GM21576 (cell line): Measurements from ENCODE around the gene MYORG.

Experiments used
- ATAC-seq: cut with Tn5 transposase; IDR thresholded peaks from one replicate; pipeline ENCODE4 v1.9.1; 2021; ENCODE audit warnings: mild to moderate bottlenecking, moderate library complexity; ENCODE audit not compliant: unreplicated experiment

MYORG gene

DNA sequence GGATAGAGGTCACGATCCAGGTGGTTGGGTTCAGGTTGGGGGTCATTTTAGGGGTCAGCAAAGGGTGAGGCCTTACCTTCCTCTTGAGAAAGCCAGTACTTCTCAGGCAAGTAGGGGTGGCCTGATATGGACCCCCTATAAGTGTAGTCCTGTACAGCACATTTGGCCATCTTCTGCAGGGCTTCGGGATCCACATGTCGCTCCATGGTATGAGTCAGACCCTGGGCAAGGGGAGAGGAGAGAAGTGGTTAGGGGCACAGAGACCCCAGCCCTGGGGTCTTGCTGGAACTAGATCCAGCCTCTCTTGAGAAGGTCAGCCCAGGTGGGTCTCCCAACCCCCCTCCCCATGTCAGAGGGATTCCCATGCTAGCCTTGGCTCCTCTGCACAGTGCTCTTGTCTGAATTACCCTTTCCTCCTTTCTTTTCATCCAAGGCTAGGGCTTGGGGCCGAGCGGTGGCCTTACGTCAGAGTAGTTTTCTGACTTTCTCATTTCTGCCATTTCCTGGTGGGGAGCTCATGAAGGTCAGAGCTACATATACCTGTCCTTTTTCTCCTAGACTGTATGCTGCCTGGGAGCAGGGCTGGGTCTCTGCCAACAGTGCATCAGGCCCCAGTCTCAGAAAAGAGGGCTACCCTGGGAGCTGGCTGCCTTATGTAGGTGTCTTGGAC lies 9.0 kb upstream of the MYORG start:
- no peak for ATAC-seq

DNA sequence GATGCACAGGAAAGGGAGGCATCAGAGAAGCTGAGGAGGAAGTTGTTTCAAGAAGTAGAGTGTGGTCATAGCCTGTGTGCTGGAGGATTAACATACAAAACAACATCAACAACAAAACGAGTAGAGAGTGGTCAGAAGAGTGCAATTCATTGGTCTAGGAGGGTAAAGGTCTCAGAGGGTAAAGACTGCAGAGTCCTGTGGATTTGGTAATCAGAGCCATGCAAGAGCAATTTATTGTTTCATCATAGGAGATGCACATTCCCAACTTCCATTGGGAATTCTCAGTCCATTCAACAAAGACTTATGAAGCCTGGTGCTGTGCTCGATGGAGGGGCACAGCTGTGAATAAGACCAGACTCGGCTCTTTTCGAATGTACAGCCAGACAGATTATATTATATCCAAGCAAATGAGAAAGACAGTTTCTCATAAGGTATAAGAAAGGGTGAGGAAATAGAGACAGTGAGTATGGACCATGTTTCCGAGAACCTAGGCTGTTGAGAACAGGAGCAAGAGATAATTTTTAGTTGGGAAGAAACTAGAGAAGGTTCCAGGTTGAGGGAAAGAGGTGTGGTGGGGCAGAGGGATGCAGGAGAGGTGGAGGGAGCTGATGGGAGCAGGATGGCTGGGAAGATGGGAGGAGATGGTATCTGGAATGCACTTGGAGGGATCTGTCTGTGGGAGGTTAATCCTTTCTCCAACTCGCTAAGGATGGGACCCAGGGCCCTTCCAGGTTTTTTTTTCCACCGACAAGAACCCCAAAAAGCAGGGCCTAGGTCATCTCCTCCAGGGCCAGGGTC lies 7.9 kb upstream of the MYORG start:
- ATAC-seq, result no peak

DNA sequence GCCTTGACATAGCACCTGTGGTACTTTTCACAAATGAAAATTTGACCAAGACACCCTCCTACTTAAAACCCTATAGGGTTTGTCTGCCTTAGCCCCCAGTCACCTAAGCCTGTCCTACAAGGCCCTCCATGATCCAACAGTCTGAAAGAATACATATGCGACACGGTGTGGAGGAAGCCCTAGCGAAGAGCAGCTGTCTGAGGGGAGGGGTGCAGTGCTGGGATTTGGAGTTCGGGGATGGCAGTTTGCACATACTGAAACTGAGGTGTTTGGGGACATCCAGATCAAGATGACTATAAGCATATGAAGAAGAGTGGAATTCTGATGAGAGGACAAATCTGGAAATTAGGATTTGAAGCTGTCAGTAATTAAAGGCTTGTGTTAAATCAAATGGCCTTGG lies 7.2 kb upstream of the MYORG start:
- ATAC-seq, result no peak

DNA sequence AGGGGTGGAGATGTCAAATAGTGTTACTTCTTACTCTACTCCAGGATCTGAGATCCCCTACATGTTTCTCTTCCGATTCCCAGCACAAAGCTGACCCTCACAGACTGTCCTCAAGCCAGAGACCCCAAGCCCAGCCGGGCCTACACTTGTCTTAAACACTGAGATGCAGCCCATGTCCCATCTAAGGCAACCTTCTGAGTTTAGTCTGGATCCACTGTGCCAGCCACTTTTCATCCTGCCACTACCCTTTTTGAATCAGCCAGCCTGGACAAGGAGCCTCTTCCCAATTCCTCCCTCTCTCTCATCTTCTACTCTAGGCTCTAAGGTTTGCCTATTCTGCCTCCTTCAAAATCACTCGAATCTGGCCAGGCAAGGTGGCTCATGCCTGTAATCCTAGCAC lies 6.2 kb upstream of the MYORG start:
- ATAC-seq, result no peak

DNA sequence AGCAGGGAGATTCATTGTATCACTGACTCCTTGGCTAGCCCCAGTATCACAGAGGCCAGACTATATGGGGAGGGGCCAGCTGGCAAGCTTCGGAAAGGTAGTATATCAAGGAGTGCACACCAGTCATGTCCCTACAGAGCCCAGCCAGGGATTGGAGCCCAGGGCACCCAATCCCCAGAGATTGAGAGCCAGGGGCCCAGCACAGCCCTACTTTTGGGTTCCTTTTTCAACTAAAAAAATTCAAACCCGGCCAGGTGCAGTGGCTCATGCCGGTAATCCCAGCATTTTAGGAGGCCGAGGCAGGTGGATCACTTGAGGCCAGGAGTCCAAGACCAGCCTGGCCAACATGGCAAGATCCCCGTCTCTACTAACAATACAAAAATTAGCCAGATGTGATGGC lies 5.4 kb upstream of the MYORG start:
- no peak for ATAC-seq

DNA sequence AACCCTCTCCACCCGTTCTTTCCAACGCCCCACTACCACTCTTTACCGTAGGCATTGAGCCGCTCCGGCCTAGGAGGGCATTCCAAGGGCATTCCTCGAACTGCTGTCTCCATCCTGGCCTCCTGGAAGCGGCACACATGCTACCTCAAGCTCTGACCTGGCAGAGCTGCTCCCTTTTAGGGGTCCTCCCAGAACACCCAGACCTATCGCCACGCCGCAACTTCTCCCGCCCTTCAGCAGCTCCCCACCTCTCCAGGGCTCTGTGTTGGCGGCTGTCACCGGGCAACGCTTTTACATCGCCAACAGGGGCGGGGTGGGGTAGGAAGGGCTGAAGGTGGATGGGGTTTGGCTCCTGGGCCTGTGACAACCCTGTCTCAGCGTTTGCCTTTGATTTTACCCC lies 4.6 kb upstream of the MYORG start:
- no peak for ATAC-seq

DNA sequence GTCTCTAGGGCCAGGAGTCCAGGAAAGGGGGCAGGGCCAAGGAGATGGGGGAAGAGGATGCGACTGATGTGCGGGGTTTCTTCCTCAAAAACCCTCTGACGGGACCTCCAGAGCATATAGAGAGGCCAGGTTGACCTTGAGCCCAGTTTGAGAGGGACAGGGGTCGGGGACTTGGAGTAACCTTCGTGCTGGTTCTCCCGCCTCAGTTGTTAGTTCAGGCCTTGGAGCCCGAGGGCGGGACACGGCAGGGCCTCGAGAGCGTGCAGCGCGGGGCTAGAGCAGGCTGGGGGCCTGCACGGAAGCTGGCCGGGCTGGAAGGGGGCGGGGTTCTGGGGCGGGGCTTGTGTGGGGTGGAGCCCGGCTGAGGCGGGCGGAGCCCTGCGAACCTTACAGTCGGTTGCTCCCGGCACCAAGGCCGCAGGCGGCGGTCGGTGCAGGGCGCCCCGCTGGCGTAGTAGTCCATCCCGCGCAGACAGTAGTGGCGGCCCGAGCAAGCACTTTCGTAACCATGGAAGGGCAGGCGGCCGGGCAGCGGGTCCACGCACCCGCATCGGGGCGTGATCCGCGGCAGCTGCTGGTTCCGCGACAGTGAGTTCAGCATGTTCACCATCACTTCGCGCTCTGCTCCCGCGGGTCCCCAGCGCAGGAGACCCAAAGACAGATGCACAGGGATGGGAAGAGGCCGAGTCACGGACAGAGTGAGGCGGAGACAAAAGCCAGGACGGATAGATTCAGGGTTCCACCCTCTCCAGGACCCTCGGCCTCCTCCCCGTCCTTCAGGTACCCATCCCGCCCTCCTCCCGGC lies 4.0 kb upstream of the MYORG start:
- ATAC-seq, result peak; percentile 30

DNA sequence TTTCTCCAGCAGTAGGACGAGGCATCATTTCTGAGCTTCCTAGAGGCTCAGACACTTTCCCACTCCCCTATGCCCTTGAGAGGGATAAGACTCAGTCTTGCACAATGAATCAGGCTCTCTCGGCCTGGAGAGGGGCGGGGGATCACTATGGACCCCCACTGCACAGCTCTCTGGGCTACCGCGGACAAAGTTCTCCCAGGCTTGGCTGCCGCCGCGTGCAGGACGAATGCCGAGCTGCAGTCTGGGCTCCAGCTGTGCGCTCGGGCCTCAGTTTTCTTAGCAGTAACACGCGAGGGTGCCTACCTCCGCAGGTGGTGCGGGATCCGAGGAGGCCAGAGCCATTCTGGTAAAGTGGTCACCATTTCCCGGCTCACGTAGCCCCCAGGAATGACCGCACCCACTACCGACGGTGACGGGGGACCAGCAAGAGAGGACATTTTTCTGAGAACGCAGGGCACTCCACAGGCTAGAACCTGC lies 3.4 kb upstream of the MYORG start:
- ATAC-seq, result no peak

DNA sequence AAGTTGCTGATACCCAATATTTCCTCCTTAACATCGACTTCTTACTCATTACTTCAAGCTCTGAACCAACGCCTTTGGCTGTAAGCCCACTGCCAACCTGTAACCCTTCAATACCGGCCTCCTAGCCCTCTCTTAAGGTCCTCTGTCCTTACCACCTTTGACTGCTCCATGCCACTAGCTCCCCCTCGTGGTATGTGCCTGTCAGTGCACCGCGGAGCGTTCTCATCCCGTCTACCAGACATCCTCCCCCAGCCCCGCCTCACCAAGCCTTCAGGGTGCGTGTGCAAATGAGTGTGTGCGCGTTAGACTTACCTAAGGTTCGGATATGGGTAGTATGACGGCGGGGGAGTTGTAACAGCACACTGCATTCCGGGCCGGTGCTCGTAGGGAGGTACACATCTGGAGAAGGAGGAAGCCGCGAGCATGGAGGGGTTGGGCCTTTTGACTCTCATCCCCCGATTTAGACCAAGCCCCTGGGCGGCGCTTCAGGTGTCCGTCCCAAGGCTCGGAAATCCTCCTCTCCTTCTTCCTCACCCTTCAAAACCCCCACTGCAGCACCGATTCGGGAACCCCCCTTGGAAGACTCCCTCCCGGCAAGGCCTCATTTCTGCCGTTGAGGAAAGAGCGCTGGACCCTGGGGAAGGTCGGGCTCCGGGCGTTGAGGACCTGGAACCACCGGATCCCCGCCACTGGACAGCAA lies 2.8 kb upstream of the MYORG start:
- peak; percentile 30 for ATAC-seq

DNA sequence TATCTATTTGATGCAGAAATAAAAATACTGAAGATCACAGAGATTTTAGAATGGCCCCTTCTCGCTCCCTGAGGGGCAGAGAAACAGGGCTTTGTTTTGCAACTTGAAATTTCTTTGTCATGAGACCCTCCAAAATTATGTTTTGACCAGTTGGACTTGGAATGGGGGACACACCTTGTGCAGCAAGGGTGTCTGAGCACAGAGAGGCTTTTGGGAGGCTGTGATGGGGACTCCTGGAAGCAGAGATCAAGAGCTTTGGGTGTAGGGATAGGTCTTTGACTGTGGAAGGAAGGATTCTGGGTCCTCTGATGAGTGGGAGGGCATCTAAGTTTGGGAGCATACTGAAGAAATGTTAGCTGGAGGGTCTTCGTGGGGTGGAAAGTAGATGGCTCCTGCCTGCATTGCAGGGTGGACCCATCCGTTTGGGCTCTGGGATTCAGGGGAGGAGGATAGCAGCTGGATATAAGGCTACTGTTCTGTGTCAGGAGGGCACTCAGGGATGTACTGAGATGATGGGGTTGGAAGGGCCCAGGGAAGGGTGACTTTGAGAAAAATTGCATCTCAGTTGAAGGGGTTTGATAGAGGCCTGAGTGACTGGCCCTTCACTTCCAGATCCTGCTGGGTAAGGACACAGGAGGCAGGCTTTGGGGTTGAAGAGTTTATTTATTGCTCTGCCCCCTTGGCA lies 1.8 kb upstream of the MYORG start:
- no peak for ATAC-seq

DNA sequence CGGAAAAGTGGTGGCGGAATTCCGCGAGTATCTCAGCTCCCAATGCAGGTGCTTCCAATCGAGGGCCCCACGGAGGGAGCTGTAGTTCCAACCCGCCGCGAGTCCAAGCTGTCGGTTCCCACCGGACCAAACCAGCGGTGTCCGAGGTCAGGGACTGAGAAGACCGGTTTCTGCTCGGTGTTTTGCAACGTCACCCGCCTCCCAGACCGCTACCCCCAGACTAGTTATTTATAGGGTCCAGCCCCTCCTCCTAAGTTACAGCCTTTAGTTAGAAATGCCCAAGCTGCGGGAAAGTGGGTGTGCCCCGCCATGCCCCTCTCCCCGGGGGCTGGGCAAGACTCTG lies 677 bp upstream of the MYORG start:
- no peak for ATAC-seq

DNA sequence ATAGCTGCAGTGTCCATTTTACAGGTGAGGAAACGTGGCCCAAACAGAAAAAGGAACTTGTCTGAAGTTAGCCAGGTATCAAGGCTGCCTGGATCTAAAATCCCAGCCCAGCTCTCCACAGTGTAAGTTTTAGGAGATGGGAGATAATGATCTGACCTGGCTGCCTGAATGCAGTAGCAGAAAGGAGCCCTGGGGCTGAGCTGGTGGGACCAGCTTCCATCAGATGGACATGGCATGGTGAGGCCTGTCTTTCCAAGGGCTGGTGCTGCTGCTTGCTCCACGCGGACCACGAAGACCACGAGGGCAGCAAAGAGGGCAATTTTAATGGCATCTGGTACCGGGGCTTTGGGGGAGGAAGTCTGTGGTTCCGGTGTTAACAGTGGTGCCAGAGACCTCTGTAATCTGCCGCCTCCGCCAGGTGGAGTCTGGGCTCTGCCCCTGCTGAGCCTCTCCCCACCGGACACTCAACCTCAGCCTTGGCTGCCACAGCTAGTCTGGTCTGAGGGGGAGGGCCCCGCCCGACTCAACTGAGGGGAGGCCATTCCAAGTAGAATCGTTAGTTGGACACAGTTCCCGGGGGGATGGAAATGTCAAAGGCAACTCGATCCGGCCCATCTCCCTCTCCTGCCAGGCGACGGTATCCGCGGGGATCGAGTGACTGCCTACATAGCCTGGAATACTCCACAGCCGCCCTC lies 650 bp downstream of the MYORG start:
- peak; percentile 25 for ATAC-seq

DNA sequence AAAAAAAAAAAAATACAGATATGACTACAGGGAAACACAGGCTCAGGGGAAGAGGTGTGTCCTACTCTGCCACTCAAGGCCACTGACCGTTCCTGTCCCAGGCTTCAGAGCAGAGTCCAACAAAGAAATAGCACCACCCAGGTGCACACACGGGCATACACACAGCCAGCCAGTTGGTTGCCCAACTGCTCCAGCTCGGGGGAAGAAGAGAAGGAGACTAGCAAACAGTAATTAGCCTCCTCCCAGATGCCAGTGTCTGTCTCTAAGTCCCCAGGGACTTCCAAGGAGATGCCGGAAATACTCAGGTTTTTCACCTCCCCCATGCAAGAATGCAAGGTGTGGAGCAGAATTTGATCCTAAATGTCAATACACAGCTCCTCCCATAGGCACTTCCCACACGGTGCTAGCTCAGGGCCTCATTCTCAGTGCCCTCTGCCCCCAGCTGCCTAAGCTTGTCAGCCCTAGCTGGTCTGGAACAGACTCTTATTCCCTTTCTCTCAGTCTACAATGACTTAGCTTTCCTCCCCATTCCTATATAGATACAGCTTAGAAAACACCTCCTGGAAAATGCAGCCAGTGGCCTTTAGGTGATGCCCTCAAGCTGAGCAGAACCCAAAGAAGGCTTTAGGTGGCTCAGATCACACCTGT lies 1.7 kb downstream of the MYORG start:
- ATAC-seq, result no peak

DNA sequence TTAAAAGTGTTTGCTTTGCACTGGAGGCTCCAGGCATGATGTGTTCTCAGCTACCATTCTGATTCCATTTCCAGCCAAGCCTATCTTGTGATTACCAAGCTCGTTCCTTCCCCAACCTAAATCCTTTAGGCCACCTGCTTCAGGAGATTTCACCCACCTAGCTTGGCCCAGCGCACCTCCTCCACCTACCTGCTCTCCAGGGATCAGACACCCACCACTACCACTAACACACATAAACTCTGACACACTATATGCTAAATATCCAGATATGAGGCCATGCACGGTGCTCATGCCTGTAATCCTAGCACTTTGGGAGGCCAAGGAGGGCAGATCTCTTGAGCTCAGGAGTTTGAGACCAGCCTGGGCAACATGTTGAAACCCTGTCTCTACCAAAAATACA lies 2.4 kb downstream of the MYORG start:
- ATAC-seq, result no peak

DNA sequence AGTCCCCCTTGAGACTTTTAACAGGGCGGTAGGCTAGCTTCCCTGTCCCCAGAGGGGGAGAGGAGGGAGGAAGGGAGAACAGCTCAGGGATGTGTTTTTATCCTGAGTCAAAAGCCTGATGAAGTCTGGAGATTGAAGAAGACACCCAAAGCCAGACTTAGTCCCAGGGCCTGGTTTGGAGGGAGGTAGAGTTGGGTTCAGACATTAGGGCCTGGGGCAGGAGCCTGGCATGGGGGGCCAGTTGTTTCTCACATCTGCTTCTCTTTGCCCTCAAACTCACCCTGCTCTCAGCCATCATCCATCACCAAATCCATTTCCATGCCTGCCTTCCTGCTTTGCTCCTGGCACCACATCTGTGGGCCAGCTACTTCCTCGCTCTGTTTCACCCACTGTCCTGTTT lies 2.9 kb downstream of the MYORG start:
- ATAC-seq, result no peak

DNA sequence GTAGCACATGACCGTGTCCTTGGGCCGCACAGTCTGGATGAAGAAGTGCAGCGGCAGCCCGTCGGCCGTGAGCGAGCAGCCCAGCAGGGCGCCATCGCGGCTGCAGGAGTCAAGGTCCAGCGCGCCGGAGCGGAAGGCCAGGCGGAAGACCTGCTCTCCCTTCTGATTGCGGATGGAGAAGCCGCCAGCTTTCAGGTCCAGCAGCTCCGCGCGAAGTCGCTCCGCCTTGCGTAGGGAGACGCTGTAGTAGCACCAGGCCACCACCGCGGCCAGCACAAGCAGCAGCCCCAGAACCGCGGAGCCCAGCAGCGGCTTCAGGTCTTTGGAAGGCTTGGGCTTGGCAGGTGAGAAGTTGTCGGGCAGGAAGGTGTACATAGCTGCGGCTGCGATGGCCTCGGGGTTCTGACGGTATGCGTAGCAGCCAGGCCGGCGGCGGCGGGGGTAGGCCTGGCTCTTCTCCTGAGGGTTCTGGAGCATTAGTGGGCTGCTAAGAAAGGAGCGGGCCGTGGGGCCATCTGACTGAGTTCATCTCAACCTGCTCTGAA lies 4.2 kb downstream of the MYORG start:
- no peak for ATAC-seq

DNA sequence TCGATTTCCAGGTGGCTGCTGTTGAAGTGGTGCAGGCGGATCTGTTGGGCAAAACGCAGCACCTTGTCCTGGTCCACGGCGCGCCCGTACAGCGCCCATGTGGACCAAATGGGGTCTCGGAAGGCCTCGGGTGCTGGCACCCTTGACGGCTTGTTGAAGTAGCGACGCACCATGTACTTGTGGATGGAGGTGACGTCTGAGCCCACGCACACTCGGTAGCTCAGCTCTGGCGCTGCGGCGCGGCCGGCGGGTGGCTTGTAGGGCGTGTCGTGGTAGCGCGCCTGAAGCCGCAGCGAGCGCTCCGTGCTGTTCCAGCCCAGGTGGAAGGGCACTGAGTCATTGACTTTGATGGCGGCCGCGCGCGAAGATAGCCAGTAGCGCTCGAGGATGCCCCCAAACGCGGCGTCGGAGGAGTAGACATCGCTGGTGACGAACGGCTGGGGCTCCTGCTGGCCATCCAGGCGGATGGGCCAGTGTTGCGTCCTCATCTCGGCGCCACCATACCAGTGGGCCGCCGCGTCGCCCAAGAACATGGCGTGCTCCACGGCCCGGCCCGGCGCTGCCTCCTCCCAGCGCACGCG lies 4.7 kb downstream of the MYORG start:
- ATAC-seq, result no peak

DNA sequence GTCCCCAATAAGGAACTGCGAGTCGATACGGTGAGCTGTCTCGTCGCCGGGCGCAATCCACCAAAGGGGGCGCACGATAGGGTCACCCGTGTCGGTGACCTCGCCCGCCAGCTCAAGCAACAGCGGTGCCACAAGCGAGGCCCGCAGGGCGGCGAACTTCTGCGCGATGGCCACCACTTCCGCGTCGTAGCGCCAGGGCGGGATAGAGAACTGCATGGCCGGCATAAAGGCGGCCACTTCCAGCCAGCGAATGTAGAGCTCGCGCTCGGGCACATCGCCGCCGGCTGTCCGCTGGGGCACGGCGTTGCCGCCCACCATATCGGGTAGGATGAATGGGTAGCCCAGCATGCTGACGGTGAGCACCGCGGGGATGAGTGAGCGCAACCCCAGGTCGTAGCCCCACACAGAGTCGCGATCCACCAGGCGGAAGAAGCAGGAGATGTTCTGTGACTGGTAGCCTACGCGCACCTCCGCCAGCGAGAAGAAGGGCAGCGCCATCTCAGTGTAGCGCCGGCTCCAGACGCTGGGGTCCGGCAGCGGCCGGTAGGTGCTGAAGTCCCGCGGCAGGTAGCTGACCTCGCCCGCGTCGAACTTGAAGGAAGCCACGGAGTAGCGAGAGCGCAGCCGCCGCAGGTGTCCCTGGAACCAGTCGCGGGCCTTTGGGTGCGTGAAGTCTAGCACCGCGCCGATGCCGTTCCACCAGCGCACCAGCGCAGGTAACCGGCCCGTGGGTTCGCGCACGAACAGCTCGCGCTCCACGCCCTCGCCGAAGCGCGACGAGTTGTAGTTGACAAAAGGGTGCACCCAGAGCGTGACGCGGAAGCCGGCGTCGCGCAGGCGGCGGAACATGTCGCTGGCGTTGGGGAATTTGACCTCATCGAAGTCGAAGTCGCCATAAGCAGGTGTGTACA lies 5.5 kb downstream of the MYORG start:
- ATAC-seq, result no peak
